NCI-H1048 (cell line): Measurements from ENCODE around the gene UHRF1.
"Not testable (repeated sequence)": the region's sequence is repeated elsewhere in the genome, so short reads cannot be mapped to it uniquely, and the experiment has no call there.

Experiments used
- DNase-seq: peaks from one replicate; lab custom pipeline; 2025; lab: John Stamatoyannopoulos, UW

The UHRF1 gene

GRCh38 chr19:4909156-4909896, at the start of gene UHRF1:
TSS of gene UHRF1 (plus strand) at chr19:4909501. CDS start at chr19:4910886, 1,385 bp downstream.
- no peak for DNase-seq

- no peak for DNase-seq
Observed at GRCh38 chr19:4859697-4860096, 49.6 kb upstream of the UHRF1 start.

GRCh38 chr19:4861147-4861546, 48.2 kb upstream of the UHRF1 start:
- peak; percentile 30 for DNase-seq

GRCh38 chr19:4866595-4867424, 42.5 kb upstream of the UHRF1 start:
- no peak for DNase-seq

GRCh38 chr19:4867534-4868285, 41.6 kb upstream of the UHRF1 start, which contains the start of gene PLIN3:
TSS of gene PLIN3 (minus strand) at chr19:4867667. CDS start at chr19:4861394, 6,273 bp downstream.
- peak; percentile 86 for DNase-seq

- DNase-seq, result no peak
Observed at GRCh38 chr19:4868286-4868834, 40.9 kb upstream of the UHRF1 start.

- no peak for DNase-seq
Observed at GRCh38 chr19:4870025-4870700, 39.1 kb upstream of the UHRF1 start.

GRCh38 chr19:4871711-4872110, 37.6 kb upstream of the UHRF1 start:
- no peak for DNase-seq

GRCh38 chr19:4873930-4874329, 35.4 kb upstream of the UHRF1 start:
- DNase-seq, result no peak

- no peak for DNase-seq
Observed at GRCh38 chr19:4877753-4878490, 31.4 kb upstream of the UHRF1 start.

GRCh38 chr19:4878491-4878968, 30.8 kb upstream of the UHRF1 start:
- DNase-seq, result no peak

GRCh38 chr19:4879041-4879440, 30.3 kb upstream of the UHRF1 start:
- DNase-seq, result no peak

GRCh38 chr19:4882874-4883273, 26.4 kb upstream of the UHRF1 start:
- not testable (repeated sequence) for DNase-seq

- not testable (repeated sequence) for DNase-seq
Observed at GRCh38 chr19:4884993-4885392, 24.3 kb upstream of the UHRF1 start.

GRCh38 chr19:4887803-4888202, 21.5 kb upstream of the UHRF1 start:
- not testable (repeated sequence) for DNase-seq

GRCh38 chr19:4889034-4889815, 20.1 kb upstream of the UHRF1 start:
- no peak for DNase-seq

- DNase-seq, result no peak
Observed at GRCh38 chr19:4891066-4891465, 18.2 kb upstream of the UHRF1 start.

- DNase-seq, result not testable (repeated sequence)
Observed at GRCh38 chr19:4892962-4893361, 16.3 kb upstream of the UHRF1 start.

GRCh38 chr19:4896372-4896771, 12.9 kb upstream of the UHRF1 start:
- DNase-seq, result no peak

- no peak for DNase-seq
Observed at GRCh38 chr19:4897146-4897545, 12.2 kb upstream of the UHRF1 start.
